Cardiac fibroblast (primary cell): ENCODE data around the gene SCUBE2.
"Not testable (repeated sequence)": the region's sequence is repeated elsewhere in the genome, so short reads cannot be mapped to it uniquely, and the experiment has no call there.

ENCODE experiments used
- DNase-seq, 2 donors: peaks; one replicate each; pipeline versions ENCODE4 v3.0.0 to v3.0.0-alpha.2; 2010; ENCODE audit warnings: low read depth in 2 of 2
- H3K4me3 ChIP-seq, 2 donors: replicated peaks in 1 of 2; 1 replicate in 1 of 2; 2 replicates in 1 of 2; pipeline ENCODE4 v1.5.1; 2011; ENCODE audit warnings: low read depth in 2 of 2, low read length in 2 of 2, mild to moderate bottlenecking in 2 of 2, moderate library complexity in 1 of 2
- CTCF ChIP-seq: IDR thresholded peaks from one replicate; pipeline ENCODE4 v1.5.1; 2011; ENCODE audit warnings: low read depth, mild to moderate bottlenecking, low read length, inconsistent platforms

SCUBE2 gene

GRCh38 chr11:8989453-8989852, 101.9 kb downstream of the SCUBE2 start:
- TF ChIP-seq CTCF, result no peak
- H3K4me3 ChIP-seq, result no peak overlapping the region
- DNase-seq, result peak; percentile 33 to 58

GRCh38 chr11:8988329-8989234, 102.8 kb downstream of the SCUBE2 start:
- H3K4me3 ChIP-seq, result no peak overlapping the region

GRCh38 chr11:8987446-8987845, 104.0 kb downstream of the SCUBE2 start:
- no peak for DNase-seq
- TF ChIP-seq CTCF, result no peak

More at GRCh38 chr11:8988329-8989234, 102.8 kb downstream of the SCUBE2 start:
- TF ChIP-seq CTCF, result no peak
- DNase-seq, result peak in 1 of 2 donors; percentile 43

GRCh38 chr11:8986772-8987171, 104.6 kb downstream of the SCUBE2 start:
- not testable (repeated sequence) for DNase-seq, H3K4me3 ChIP-seq

More at GRCh38 chr11:8987446-8987845, 104.0 kb downstream of the SCUBE2 start:
- no peak overlapping the region for H3K4me3 ChIP-seq

- no peak for DNase-seq
- TF ChIP-seq CTCF, result no peak
These were observed 105.9 kb downstream of the SCUBE2 start for GRCh38 chr11:8985462-8985861.

GRCh38 chr11:8983552-8983951, 107.8 kb downstream of the SCUBE2 start:
- no peak for TF ChIP-seq CTCF
- no peak overlapping the region for H3K4me3 ChIP-seq
- no peak for DNase-seq

More at GRCh38 chr11:8985462-8985861, 105.9 kb downstream of the SCUBE2 start:
- H3K4me3 ChIP-seq, result no peak overlapping the region

- TF ChIP-seq CTCF, result no peak
- no peak for DNase-seq
These were observed 110.9 kb downstream of the SCUBE2 start for GRCh38 chr11:8980485-8980884.

GRCh38 chr11:8979365-8979764, 112.0 kb downstream of the SCUBE2 start:
- not testable (repeated sequence) for DNase-seq, H3K4me3 ChIP-seq

More at GRCh38 chr11:8980485-8980884, 110.9 kb downstream of the SCUBE2 start:
- no peak overlapping the region for H3K4me3 ChIP-seq
